Lung microvascular endothelial cell (primary cell): ENCODE data around the gene IQCH. TPM values are rescaled to one million over a fixed set of nuclear protein-coding genes. Genes with fewer than 3 reads are reported as not detected.
A peak's percentile ranks its signal among the peaks of the same experiment; 100 is the strongest.
"Not testable (repeated sequence)": the region's sequence is repeated elsewhere in the genome, so short reads cannot be mapped to it uniquely, and the experiment has no call there.

ENCODE experiments used
- DNase-seq, 2 donors: peaks; one replicate each; pipeline versions ENCODE4 v3.0.0 to v3.0.0-alpha.2; 2010; ENCODE audit warnings: low read depth in 2 of 2
- total RNA-seq: library from RNA; depleted of rRNA; stranded (reverse); fragments of >200 nt; gene quantifications from 2 replicates; pipeline ENCODE4 v1.2.1, GENCODE V29; 2014

IQCH gene
- total RNA-seq, 1 donor from 2014 or later: 0.40 TPM

DNA sequence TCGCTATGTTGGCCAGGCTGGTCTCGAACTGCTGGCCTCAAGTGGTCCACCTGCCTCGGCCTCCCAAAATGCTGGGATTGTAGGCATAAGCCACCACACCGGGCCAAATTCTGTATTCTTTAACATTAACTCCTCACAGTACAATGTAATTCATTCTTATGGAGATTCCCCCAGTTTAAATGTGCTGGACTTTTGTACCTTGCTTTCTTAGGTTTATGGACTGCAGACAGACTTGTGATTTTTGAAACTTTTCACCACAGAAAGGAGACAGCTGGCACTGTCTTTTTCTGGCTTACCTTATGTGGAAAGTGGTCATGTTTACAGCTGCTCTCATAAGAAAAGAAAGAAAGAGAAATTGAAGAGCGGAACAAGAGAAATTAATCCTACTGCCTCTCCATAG lies 103.8 kb downstream of the IQCH start:
- no peak for DNase-seq

GRCh38 chr15:67358812-67359211 lies 104.2 kb downstream of the IQCH start:
- no peak for DNase-seq

GRCh38 chr15:67359431-67360079 lies 105.0 kb downstream of the IQCH start:
- no peak for DNase-seq

DNA sequence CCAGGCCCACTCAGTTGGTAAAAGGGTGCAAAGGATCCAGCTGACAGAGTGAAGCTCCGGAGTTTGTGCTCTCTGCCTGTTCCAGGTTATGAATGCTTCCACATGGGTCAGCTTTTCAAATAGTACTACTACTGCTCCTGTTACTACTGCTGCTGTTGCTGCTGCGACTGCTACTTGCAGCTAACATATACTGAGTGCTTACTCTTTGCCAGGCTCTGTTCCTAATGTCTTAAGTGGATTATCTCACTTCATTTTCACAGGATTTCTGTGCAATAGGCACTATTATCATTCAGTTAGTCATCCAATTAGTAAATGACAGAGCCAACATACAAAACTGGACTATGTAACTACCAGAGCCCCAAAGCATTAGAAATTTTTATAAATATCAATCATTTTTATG lies 106.5 kb downstream of the IQCH start:
- no peak for DNase-seq

- DNase-seq: not testable (repeated sequence)
These were observed 109.1 kb downstream of the IQCH start for GRCh38 chr15:67363712-67364111.

DNA sequence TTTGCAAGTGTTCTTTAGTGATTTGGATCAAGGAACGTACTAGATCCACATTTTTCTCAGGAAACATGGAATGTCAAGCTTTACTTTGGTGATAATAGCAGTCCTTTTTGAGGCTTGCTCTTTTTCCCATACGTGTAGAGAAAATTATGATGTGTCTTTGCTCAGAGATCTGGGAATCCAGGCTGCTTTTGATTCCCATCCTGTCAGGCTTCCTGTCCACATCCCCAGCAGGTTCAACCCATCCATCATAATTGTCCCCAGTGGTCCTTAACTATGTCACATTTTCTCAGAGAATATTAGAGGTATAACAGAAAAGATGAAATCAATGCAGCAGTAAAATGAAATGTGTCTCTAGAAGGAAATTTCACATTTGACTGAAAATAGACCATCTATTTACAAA lies 111.4 kb downstream of the IQCH start:
- DNase-seq: no peak

GRCh38 chr15:67366904-67367303 lies 112.3 kb downstream of the IQCH start:
- DNase-seq: no peak

DNA sequence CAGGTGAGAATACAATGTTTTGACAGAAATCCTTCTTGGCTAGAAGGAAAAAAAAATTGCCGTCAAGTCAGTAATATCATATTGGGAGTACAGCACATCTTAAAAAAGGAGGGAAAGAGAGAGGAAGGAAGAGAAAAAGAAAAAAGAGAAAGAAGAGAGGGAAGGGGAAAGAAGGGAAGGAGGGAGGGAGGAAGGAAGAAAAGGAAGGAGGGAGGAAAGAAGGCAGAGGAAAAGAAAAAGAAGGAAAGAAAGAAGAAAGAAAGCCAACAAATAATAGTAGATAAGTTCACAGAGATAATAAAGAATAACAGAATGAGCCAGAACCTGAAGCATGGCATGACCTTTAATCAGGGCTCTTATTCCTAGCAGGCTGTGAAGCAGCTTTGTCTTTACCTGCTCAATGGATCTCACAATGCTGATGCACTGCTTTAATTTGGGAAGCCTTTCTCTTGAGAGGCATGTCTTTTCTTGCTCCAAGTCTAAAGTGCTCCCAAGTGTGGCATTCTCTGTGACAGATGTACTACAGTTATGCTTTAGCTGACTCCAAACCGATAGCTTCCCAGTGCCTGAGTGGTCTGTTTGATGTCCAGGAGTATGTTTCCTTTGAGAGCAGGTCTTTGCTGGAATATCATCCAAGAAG lies 114.9 kb downstream of the IQCH start:
- no peak for DNase-seq

GRCh38 chr15:67370206-67370954 lies 115.8 kb downstream of the IQCH start:
- no peak for DNase-seq

DNA sequence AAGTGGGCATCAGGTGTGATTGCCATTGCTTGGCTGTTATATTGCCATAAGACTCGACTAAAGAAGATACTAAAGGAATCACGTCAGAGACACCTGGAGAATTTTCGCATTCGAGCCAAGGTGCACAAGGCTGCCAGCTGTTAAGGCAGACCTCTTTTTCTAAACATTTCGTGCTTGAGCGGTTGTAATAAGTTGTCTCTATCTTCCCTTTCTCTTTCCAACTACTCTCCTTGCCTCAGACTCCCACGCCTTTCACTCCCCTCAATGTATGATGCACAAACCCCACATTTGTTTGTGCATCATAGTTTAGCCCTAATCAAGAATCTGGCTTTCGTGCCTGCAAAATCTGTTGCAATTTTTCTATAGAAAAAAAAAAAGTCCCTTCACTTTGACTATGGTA lies 118.0 kb downstream of the IQCH start:
- DNase-seq: no peak

DNA sequence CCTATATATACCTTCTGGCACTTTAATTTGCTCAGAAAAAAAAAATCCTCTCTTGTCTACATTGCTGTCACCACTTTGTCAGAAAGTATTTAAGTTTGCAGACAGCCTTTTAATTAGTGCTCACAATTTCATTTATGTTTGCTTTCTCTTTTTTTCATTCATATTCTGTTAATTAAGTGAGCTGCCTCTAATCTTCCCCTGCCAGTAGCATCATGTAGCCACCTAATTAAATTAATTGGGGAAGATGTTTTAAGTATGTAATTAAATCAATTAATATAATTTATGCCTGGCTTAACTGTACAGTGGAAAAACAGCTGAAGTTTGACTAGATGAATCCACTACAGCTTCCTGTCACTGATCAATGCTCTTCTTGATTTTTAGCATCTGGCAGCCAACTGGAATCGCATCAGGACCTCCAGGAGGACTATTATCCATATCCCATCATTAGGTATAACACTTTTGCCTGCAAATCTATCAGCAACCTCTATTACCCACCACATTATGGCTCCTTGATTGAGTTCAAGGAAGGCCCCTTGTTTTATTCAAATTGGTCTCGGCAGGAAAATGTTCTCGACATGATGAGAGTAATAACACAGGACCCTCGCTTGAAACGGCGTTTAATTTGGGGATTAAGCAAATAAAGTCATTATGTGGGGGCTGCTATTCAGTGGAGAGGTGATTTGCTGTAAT lies 118.5 kb downstream of the IQCH start:
- DNase-seq: no peak

- DNase-seq: no peak
These were observed 119.4 kb downstream of the IQCH start for GRCh38 chr15:67373971-67374370.

DNA sequence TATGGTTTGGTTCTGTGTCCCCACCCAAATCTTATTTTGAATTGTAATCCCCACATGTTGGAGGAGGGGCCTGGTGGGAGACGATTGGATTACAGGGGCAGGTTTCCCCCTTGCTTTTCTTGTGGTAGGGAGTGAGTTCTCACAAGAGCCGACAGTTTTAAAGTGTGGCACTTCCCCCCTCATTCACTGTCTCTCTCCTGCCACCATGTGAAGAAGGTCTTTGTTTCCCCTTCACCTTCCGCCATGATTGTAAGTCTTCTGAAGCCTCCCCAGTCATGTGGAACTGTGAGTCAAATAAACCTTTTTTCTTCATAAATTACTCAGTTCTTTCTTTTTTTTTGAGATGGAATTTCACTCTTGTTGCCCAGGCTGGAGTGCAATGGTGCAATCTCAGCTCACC lies 124.9 kb downstream of the IQCH start:
- DNase-seq: no peak

DNA sequence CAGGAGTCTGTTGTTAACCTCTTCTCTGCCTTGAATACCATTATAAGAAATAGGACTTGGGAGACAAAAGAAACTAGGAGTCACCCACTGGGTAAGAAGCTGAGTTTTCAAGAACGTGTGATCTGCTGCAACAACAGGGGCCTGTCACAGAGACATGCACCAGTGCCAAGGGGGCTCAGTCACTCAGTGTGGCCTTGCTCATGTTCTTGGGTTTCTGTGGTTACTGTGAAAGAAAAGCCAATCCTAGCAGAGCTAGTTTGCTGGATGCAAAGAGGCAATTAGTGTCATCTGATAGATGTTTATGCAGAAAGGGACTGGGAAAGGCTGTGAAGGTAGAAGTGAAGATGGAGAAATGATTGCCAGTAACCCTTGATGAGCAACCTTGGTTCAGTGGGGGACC lies 126.3 kb downstream of the IQCH start:
- DNase-seq: no peak

GRCh38 chr15:67381416-67382045 lies 126.9 kb downstream of the IQCH start:
- no peak for DNase-seq

DNA sequence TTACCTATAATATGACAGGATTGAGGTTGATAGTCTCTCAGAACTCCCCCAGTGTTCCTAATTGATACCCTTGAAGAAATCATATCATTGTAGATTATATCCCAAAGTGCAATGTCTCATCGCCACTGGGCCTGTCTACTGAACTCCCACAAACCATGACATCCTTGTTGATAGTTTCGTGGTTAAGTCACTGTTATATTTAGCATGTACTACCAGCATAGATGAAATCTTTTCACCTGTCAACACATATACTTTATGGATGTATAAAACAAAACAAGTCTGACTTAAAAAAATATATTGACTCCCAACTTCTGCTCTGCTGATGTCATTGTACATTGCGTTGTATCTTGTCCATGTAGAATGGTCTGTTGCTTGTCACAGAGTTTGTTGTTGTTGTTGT lies 128.1 kb downstream of the IQCH start:
- no peak for DNase-seq

DNA sequence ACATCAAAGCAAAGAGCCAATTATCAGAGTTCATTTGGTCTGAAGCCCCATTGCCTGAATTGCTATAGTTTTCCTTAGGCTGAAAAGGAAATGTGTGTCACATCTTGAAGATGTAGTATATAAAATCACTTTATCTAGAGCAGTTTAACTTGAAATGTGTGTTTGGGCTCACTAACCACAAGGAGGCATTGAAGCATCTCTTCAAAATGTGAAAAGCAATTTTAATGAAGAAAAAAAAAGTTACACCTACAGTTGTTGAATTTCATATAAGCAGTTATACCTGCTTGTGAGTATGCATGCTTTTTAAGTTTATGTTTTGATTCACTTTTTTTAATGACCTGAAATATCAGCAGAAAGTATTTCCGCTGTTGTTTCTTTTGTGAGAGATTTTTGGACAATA lies 129.3 kb downstream of the IQCH start:
- DNase-seq: peak in 1 of 2 donors; percentile 14

- DNase-seq: no peak
These were observed 130.2 kb downstream of the IQCH start for GRCh38 chr15:67384761-67385160.

GRCh38 chr15:67385971-67386370 lies 131.4 kb downstream of the IQCH start:
- DNase-seq: no peak

- no peak for DNase-seq
These were observed 132.4 kb downstream of the IQCH start for GRCh38 chr15:67386947-67387346.

DNA sequence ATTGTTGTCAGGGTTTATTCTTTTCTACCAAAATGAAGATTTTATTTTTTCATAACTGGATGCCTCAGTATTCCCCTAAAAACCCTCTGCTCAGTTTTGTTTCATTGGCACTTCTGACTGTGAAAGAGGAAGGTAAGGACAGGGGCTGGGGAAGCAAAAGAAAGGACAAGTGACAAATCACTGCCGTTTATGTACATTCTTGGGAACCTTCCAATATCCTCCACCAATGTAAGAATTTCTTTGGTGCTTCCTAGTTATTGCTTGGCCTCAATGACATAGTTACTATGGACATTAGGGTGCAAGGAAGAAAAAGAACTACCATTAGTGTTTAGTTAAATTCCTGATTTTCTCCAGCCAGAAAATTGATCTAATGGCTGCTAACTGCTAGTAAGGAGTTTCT lies 135.4 kb downstream of the IQCH start:
- no peak for DNase-seq
